Adipose tissue (tissue), 3 donors: Measurements from ENCODE around the gene EIF2AK2. TPM values are rescaled to one million over a fixed set of nuclear protein-coding genes. Genes with fewer than 3 reads are reported as not detected.

Experiments used
- H3K27ac ChIP-seq: one replicate; pipeline ENCODE4 v1.5.1; 2013; ENCODE audit warnings: low read depth, low read length
- WGBS, 3 donors: extraction: QIAGEN DNeasy Blood & Tissue Kit; methylation state at CpG; one replicate each; pipeline ENCODE4 v1.1.7; 2013; 5-methylcytosine and 5-hydroxymethylcytosine counted together
- polyA plus RNA-seq, 3 donors: library from polyadenylated mRNA; stranded (reverse); fragments of 200-250 nt; gene quantifications; one replicate each; pipeline ENCODE4 v1.2.3, GENCODE V29; 2013
- donor health status: healthy with polysubstance abuse.
- donor health status: Bipolar disorder and iron deficiency.
- donor health status: healthy.

Gene EIF2AK2
- polyA plus RNA-seq, 3 donors, result 3.6 to 11.7 (median 6.7) TPM

DNA sequence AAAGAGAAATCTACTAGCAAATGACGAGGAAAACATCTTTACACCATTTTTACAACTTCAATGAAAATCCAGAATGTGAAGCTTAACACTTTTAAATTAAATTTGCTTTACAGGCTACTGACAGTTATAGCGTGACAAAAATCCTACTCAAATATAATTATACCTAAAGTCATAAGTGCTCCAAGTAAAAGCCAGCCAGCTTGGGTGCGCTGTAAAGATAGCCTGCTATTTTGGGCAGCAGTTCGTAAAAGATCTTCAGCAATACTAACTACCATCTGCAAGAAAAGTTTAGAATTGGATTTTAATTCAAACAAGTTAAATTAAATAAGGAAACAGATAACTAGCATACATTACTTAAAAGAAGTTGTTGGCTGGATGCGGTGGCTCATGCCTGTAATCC, 95.0 kb downstream of the EIF2AK2 start:
- WGBS, 3 donors, result 96 to 98% (median 97%) methylated on average over 5 of the region's 5 CpGs
- no peak overlapping the region for H3K27ac ChIP-seq

DNA sequence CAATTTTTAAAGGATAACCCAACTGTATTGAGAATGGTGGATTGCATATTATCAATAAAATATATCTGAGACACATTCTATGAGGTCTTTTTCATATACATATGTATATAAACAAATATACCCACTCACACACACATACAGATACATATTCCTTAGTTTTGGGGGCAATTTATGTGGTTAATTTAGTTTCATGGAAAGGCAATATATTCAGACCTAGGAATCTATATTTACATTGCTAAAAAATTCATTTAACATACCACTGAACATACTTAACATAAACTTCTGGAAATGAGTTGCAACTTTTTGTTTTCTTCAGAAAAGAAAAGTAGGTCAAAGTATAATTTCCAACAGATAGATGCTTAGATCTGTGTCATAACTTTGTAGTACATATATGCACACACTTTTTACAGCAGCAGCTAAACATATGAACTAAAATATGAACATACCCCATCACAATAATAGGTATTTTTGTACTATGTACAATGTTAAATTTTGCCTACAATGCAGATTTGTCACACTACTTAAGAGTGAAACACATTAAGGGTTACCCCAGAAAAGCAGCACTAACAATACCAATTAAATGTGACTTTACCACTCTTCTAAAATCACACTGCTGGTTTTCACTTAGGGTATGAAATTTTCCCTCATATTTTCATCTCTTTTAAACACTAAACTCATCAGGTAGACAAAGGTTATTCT, 95.6 kb downstream of the EIF2AK2 start:
- H3K27ac ChIP-seq, result no peak overlapping the region

DNA sequence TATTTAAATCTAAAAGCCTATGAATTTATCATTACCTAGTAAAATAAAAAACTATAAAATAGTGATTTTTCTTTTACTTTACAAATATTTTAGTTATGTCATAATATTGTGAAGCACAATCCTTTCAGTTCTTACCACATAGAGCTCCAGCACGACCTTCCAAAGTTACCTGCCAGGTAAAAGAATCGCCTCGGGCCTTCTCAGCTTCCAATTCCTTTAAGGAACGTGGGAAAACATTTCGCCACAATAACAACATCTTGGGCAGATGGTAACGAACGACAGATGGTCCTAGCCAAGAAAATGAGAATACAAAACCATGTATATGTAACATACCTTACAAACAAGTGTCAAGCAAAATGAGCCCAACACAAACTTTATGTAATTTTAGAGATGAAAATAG, 96.3 kb downstream of the EIF2AK2 start:
- H3K27ac ChIP-seq, result no peak overlapping the region
- WGBS, 3 donors, result 90 to 93% (median 92%) methylated on average over 7 of the region's 7 CpGs

DNA sequence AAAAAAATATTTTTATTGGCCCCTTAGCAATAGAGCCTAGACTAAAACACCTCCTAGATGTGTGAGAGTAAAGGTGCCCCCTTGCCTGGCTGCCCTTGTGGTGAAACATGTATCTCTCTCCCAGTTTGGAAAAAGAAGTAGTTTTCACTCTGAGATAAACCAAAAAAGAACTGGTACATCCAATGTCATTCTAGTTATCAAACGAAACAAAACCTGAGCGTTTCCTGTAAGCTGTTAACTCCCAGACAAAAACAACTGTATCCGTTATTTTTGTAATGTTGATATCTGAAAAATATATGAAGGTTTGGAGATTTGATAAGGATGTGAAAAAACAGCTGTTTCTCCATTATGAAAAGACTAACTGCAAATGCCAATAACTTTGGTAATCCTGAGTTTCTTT, 96.9 kb downstream of the EIF2AK2 start:
- H3K27ac ChIP-seq, result no peak overlapping the region
- WGBS, 3 donors, result 78 to 90% (median 88%) methylated on average over 3 of the region's 3 CpGs

DNA sequence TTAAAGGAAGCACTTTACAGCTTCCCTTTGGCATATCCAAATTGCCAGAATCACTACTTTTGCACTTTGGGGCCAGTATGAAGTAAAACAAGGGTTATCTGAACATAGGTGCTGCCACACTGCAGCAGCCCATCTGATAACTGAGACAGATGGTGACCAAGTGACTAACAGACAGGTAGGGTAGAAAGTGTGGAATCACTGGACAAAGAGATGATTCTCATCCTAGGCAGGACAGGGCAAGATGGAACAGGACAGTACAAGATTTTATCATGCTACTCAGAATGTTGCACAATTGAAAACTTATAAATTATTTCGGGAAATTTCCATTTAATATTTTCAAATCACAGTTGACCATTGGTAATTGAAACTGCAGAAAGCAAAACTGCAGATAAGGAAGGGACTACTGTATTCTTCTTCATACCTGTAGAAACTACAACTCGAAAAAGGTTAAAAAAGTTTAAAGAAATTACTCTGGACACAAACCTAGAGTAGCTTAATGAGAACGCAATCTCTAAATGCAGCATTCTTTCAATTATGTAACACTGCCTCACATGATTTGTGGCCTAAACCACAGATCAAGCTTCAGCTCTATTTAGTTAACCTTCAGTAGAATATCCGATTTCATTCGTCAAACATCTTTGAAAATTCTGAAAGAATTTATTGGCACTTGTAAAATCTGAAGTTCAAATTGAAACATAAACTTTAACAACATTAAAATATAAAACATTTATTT, 104.0 kb downstream of the EIF2AK2 start:
- H3K27ac ChIP-seq, result no peak overlapping the region
- WGBS, 3 donors, result 74 to 85% (median 81%) methylated on average over 5 of the region's 5 CpGs

Other genes starting within 250 kb of the EIF2AK2 start
- 1 to 10 TPM; 2.7 to 7.4 (median 5.6) TPM for gene STRN, start 190.4 kb downstream of the EIF2AK2 start, polyA plus RNA-seq
- 10 to 100 TPM in 1 of 3 donors, 1 to 10 TPM in 2; 6.3 to 10.8 (median 7.9) TPM for gene HEATR5B, start 72.6 kb downstream of the EIF2AK2 start, polyA plus RNA-seq
- 10 to 100 TPM in 2 of 3 donors, 1 to 10 TPM in 1; 2.1 to 12.8 (median 11.8) TPM for gene GPATCH11, start 72.5 kb downstream of the EIF2AK2 start, polyA plus RNA-seq
- not detected for gene SULT6B1, start 31.7 kb upstream of the EIF2AK2 start, polyA plus RNA-seq
- gene CEBPZOS, start 39.5 kb upstream of the EIF2AK2 start, polyA plus RNA-seq, result 10 to 100 TPM; 13.8 to 46.9 (median 21.6) TPM
- 10 to 100 TPM; 29.6 to 68.8 (median 37.9) TPM for gene CEBPZ, start 74.6 kb upstream of the EIF2AK2 start, polyA plus RNA-seq
- 10 to 100 TPM in 2 of 3 donors, 1 to 10 TPM in 1; 6.4 to 11.1 (median 10.3) TPM for gene NDUFAF7, start 74.7 kb upstream of the EIF2AK2 start, polyA plus RNA-seq
- gene PRKD3, start 167.9 kb upstream of the EIF2AK2 start, polyA plus RNA-seq, result 10 to 100 TPM in 2 of 3 donors, 1 to 10 TPM in 1; 4.2 to 17.8 (median 12.5) TPM
- 1 to 10 TPM; 3.3 to 4.3 (median 4.3) TPM for gene QPCT, start 187.7 kb upstream of the EIF2AK2 start, polyA plus RNA-seq